Liver (tissue), 3 donors: ENCODE data around the gene C14orf93.

Source experiments
- HNF4G ChIP-seq: IDR thresholded peaks from 2 replicates; pipeline ENCODE4 v1.6.1; 2016; ENCODE audit warnings: antibody characterized with exemption
- JUND ChIP-seq, 2 donors: IDR thresholded peaks; 2 replicates each; pipeline ENCODE4 v1.6.1; 2016; ENCODE audit warnings: antibody characterized with exemption in 2 of 2
- RAD21 ChIP-seq, 2 donors: IDR thresholded peaks; 2 replicates each; pipeline ENCODE4 v1.6.1; 2016; ENCODE audit warnings: antibody characterized with exemption in 2 of 2, mild to moderate bottlenecking in 2 of 2
- RXRA ChIP-seq, 2 donors: IDR thresholded peaks; 2 replicates each; pipeline ENCODE4 v1.6.1; 2017 to 2018; ENCODE audit warnings: antibody characterized with exemption in 2 of 2, mild to moderate bottlenecking in 1 of 2
- TAF1 ChIP-seq: conservative IDR thresholded peaks from 2 replicates; pipeline ENCODE4 v1.6.1; 2016; ENCODE audit warnings: antibody characterized with exemption, mild to moderate bottlenecking
- YY1 ChIP-seq: IDR thresholded peaks from 2 replicates; pipeline ENCODE4 v1.6.1; 2016; ENCODE audit warnings: antibody characterized with exemption, mild to moderate bottlenecking
- TF ChIP-seq, protein P1 (sequence below): fragments of 150-350 bp; IDR thresholded peaks from 2 replicates; pipeline ENCODE4 v1.5.1; 2017; ENCODE audit warnings: improper control_type of control experiment, low read depth, low read length; ENCODE audit not compliant: missing input control
- TF ChIP-seq, protein P2 (sequence below): IDR thresholded peaks from 2 replicates; pipeline ENCODE4 v1.6.1; 2016; ENCODE audit warnings: antibody characterized with exemption, mild to moderate bottlenecking
- TF ChIP-seq, protein P3 (sequence below): IDR thresholded peaks from 2 replicates; pipeline ENCODE4 v1.6.1; 2016; ENCODE audit warnings: antibody characterized with exemption
- TF ChIP-seq, protein P4 (sequence below): IDR thresholded peaks from 2 replicates; pipeline ENCODE4 v1.6.1; 2016; ENCODE audit warnings: antibody characterized with exemption
- donor health status: healthy.
- donor health status: healthy.

DNA sequence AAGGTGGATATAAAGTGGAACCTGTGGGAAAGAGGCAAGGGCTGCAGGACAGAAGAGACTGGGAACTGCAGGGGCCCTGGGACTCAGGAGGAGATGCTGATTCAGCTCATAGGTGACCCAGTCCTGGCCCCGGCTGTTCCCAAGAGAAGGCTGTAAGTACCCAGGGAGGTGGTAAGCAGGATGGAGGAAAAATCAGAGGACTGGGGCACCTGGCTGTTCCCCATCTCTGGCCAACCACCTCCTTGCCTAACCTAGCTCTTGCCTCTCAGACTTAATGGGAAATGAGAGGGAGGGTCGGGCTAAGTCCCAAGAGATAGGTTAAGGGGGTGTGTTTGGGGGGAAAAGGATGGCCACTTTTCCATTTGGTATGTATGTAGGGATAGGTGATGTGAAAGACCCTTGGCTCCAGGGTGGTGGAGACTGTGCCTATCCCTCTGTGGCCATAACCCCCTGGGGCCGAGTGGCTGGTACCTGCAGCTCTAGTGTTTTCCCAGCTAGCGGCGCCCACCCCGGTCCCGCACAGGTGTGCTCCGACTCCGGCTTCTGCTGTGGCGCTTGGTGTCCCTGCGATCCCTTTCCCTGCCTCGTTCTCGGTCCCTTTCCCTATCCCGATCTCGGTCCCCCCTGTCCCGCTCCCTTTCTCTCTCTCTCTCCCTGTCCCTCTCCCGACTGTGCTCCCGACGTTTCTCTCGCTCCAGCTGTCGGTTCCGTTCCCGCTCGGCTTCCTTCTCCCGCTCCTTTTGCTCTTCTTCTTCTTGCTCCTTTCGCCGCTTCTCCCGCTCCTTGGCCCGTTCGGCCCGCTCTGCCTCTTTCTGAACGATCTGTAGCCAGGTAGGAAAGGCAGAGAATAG lies 48.9 kb upstream of the C14orf93 start:
- TF ChIP-seq, protein P1, sequence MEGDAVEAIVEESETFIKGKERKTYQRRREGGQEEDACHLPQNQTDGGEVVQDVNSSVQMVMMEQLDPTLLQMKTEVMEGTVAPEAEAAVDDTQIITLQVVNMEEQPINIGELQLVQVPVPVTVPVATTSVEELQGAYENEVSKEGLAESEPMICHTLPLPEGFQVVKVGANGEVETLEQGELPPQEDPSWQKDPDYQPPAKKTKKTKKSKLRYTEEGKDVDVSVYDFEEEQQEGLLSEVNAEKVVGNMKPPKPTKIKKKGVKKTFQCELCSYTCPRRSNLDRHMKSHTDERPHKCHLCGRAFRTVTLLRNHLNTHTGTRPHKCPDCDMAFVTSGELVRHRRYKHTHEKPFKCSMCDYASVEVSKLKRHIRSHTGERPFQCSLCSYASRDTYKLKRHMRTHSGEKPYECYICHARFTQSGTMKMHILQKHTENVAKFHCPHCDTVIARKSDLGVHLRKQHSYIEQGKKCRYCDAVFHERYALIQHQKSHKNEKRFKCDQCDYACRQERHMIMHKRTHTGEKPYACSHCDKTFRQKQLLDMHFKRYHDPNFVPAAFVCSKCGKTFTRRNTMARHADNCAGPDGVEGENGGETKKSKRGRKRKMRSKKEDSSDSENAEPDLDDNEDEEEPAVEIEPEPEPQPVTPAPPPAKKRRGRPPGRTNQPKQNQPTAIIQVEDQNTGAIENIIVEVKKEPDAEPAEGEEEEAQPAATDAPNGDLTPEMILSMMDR = no peak
- TF ChIP-seq, protein P2, sequence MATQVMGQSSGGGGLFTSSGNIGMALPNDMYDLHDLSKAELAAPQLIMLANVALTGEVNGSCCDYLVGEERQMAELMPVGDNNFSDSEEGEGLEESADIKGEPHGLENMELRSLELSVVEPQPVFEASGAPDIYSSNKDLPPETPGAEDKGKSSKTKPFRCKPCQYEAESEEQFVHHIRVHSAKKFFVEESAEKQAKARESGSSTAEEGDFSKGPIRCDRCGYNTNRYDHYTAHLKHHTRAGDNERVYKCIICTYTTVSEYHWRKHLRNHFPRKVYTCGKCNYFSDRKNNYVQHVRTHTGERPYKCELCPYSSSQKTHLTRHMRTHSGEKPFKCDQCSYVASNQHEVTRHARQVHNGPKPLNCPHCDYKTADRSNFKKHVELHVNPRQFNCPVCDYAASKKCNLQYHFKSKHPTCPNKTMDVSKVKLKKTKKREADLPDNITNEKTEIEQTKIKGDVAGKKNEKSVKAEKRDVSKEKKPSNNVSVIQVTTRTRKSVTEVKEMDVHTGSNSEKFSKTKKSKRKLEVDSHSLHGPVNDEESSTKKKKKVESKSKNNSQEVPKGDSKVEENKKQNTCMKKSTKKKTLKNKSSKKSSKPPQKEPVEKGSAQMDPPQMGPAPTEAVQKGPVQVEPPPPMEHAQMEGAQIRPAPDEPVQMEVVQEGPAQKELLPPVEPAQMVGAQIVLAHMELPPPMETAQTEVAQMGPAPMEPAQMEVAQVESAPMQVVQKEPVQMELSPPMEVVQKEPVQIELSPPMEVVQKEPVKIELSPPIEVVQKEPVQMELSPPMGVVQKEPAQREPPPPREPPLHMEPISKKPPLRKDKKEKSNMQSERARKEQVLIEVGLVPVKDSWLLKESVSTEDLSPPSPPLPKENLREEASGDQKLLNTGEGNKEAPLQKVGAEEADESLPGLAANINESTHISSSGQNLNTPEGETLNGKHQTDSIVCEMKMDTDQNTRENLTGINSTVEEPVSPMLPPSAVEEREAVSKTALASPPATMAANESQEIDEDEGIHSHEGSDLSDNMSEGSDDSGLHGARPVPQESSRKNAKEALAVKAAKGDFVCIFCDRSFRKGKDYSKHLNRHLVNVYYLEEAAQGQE = no peak
- TF ChIP-seq, protein P3, sequence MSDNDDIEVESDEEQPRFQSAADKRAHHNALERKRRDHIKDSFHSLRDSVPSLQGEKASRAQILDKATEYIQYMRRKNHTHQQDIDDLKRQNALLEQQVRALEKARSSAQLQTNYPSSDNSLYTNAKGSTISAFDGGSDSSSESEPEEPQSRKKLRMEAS = no peak
- TF ChIP-seq RAD21 (IDR thresholded peaks at IDR 0.05) = no peak
- TF ChIP-seq, protein P4, sequence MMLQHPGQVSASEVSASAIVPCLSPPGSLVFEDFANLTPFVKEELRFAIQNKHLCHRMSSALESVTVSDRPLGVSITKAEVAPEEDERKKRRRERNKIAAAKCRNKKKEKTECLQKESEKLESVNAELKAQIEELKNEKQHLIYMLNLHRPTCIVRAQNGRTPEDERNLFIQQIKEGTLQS = no peak
- TF ChIP-seq YY1 = no peak
- TF ChIP-seq TAF1 = no peak
- TF ChIP-seq HNF4G = no peak
- TF ChIP-seq RXRA (IDR thresholded peaks at IDR 0.05) = no peak
- no peak for TF ChIP-seq JUND (IDR thresholded peaks at IDR 0.05)
